ENCODE data around the gene DNAJA3. TPM values are rescaled to one million over a fixed set of nuclear protein-coding genes. Genes with fewer than 3 reads are reported as not detected.

DNAJA3 gene
- total and polyA plus RNA-seq, 9 of the 15 experiments (the other 6 are each of a cell fraction or from before 2014, with no cell fraction given) = 8.1 to 105 (median 79.0) TPM

GRCh38 chr16:4425378-4426020 is at the start of gene DNAJA3 (continued):
- TF ChIP-seq C11orf30 (IDR thresholded peaks at IDR 0.05; ENCODE audit: low read depth) (peak; percentile 90), ZNF76 (CRISPR knock-in tag; IDR thresholded peaks at IDR 0.05; ENCODE audit: borderline replicate concordance) (0 out of 2 replicates have a peak, but pooled peaks have one; percentile 31), ZNF280B (CRISPR knock-in tag; IDR thresholded peaks at IDR 0.05) (no peak), ETS2 (tag; IDR thresholded peaks at IDR 0.05; ENCODE audit: borderline replicate concordance, poor library complexity, severe bottlenecking) (no peak), TCF7L2 (IDR thresholded peaks at IDR 0.05; ENCODE audit: low read depth, low read length) (no peak), HOMEZ (CRISPR knock-in tag; IDR thresholded peaks at IDR 0.05) (no peak), RREB1 (CRISPR knock-in tag; IDR thresholded peaks at IDR 0.05) (no peak), ZBTB17 (CRISPR knock-in tag; IDR thresholded peaks at IDR 0.05) (peak; percentile 61; the same call in 1 of the 2 replicates), ARID1B (IDR thresholded peaks at IDR 0.05) (no peak; the same call in 1 of the 2 replicates), PURB (CRISPR knock-in tag; IDR thresholded peaks at IDR 0.05; ENCODE audit: low read depth) (no peak), COPS2 (conservative IDR thresholded peaks at IDR 0.05) (no peak), LEF1 (IDR thresholded peaks at IDR 0.05) (peak; percentile 50; the same call in 1 of the 2 replicates), ZNF24 (IDR thresholded peaks at IDR 0.05) (no peak), PKNOX1 (IDR thresholded peaks at IDR 0.05) (no peak), PCBP2 (IDR thresholded peaks at IDR 0.05; ENCODE audit: low read depth, low read length, poor library complexity, severe bottlenecking) (no peak), JUNB (CRISPR knock-in tag; conservative IDR thresholded peaks at IDR 0.05) (no peak), HES1 (IDR thresholded peaks at IDR 0.05; ENCODE audit: low read depth) (no peak), ZNF224 (CRISPR knock-in tag; IDR thresholded peaks at IDR 0.05) (no peak)
